Measurements from ENCODE around the gene WNT7B.
A peak's percentile ranks its signal among the peaks of the same experiment; 100 is the strongest.

The WNT7B gene

GRCh38 chr22:45958971-45959370 is 18.0 kb downstream of the WNT7B start:
- ATAC-seq (ENCODE audit: low read depth) (no peak), DNase-seq (ENCODE audit: low spot score) (no peak)
- no peak for TF ChIP-seq CTCF (IDR thresholded peaks at IDR 0.05; ENCODE audit: poor library complexity, severe bottlenecking)
- Histone ChIP-seq H3K4me3 (ENCODE audit: severe bottlenecking) (no peak overlapping the region), H3K4me1 (ENCODE audit: insufficient read depth, poor library complexity, severe bottlenecking) (no peaks in the 10 kb centered on the region), H3K36me3 (ENCODE audit: low read depth) (no peaks in the 10 kb centered on the region), H3K9me3 (ENCODE audit: severe bottlenecking) (no peaks in the 10 kb centered on the region), H3K27me3 (ENCODE audit: insufficient read depth, poor library complexity, severe bottlenecking) (no peaks in the 10 kb centered on the region), H3K27ac (ENCODE audit: poor library complexity, severe bottlenecking) (no peak overlapping the region)

GRCh38 chr22:45957826-45958225 is 19.1 kb downstream of the WNT7B start:
- TF ChIP-seq CTCF (IDR thresholded peaks at IDR 0.05; ENCODE audit: poor library complexity, severe bottlenecking) = no peak
- DNase-seq (ENCODE audit: low spot score) (no peak), ATAC-seq (ENCODE audit: low read depth) (0 out of 3 replicates have a peak, but pooled peaks have one; percentile 9)
- H3K9me3 ChIP-seq (ENCODE audit: severe bottlenecking) = no peaks in the 10 kb centered on the region
- H3K27ac ChIP-seq (ENCODE audit: poor library complexity, severe bottlenecking) = no peak overlapping the region
- no peaks in the 10 kb centered on the region for H3K27me3 ChIP-seq (ENCODE audit: insufficient read depth, poor library complexity, severe bottlenecking)
- no peak overlapping the region for H3K4me3 ChIP-seq (ENCODE audit: severe bottlenecking)
- no peaks in the 10 kb centered on the region for H3K4me1 ChIP-seq (ENCODE audit: insufficient read depth, poor library complexity, severe bottlenecking)
- no peaks in the 10 kb centered on the region for H3K36me3 ChIP-seq (ENCODE audit: low read depth)

GRCh38 chr22:45953178-45953577 is 23.8 kb downstream of the WNT7B start:
- Histone ChIP-seq H3K4me1 (ENCODE audit: insufficient read depth, poor library complexity, severe bottlenecking) (no peaks in the 10 kb centered on the region), H3K9me3 (ENCODE audit: severe bottlenecking) (no peaks in the 10 kb centered on the region), H3K4me3 (ENCODE audit: severe bottlenecking) (no peak overlapping the region), H3K27ac (ENCODE audit: poor library complexity, severe bottlenecking) (no peak overlapping the region), H3K36me3 (ENCODE audit: low read depth) (no peaks in the 10 kb centered on the region), H3K27me3 (ENCODE audit: insufficient read depth, poor library complexity, severe bottlenecking) (no peaks in the 10 kb centered on the region)
- DNase-seq (ENCODE audit: low spot score) = no peak
- no peak for ATAC-seq (ENCODE audit: low read depth)
- no peak for TF ChIP-seq CTCF (IDR thresholded peaks at IDR 0.05; ENCODE audit: poor library complexity, severe bottlenecking)

GRCh38 chr22:45952553-45952952 is 24.4 kb downstream of the WNT7B start:
- H3K4me3 ChIP-seq (ENCODE audit: severe bottlenecking) = no peak overlapping the region
- H3K36me3 ChIP-seq (ENCODE audit: low read depth) = no peaks in the 10 kb centered on the region
- ATAC-seq (ENCODE audit: low read depth) (no peak), DNase-seq (ENCODE audit: low spot score) (no peak)
- no peaks in the 10 kb centered on the region for H3K27me3 ChIP-seq (ENCODE audit: insufficient read depth, poor library complexity, severe bottlenecking)
- H3K4me1 ChIP-seq (ENCODE audit: insufficient read depth, poor library complexity, severe bottlenecking) = no peaks in the 10 kb centered on the region
- TF ChIP-seq CTCF (IDR thresholded peaks at IDR 0.05; ENCODE audit: poor library complexity, severe bottlenecking) = no peak
- H3K9me3 ChIP-seq (ENCODE audit: severe bottlenecking) = no peaks in the 10 kb centered on the region
- no peak overlapping the region for H3K27ac ChIP-seq (ENCODE audit: poor library complexity, severe bottlenecking)

GRCh38 chr22:45952151-45952550 is 24.8 kb downstream of the WNT7B start:
- Histone ChIP-seq H3K27me3 (ENCODE audit: insufficient read depth, poor library complexity, severe bottlenecking) (no peaks in the 10 kb centered on the region), H3K9me3 (ENCODE audit: severe bottlenecking) (no peaks in the 10 kb centered on the region), H3K27ac (ENCODE audit: poor library complexity, severe bottlenecking) (no peak overlapping the region), H3K4me3 (ENCODE audit: severe bottlenecking) (no peak overlapping the region), H3K4me1 (ENCODE audit: insufficient read depth, poor library complexity, severe bottlenecking) (no peaks in the 10 kb centered on the region), H3K36me3 (ENCODE audit: low read depth) (no peaks in the 10 kb centered on the region)
- DNase-seq (ENCODE audit: low spot score) (no peak), ATAC-seq (ENCODE audit: low read depth) (no peak)
- no peak for TF ChIP-seq CTCF (IDR thresholded peaks at IDR 0.05; ENCODE audit: poor library complexity, severe bottlenecking)
